Neural cell (in vitro differentiated cells): ENCODE data around the gene FNDC3B. TPM values are rescaled to one million over a fixed set of nuclear protein-coding genes. Genes with fewer than 3 reads are reported as not detected.

Experiments
- H2AFZ ChIP-seq: fragments of 200-600, 300-800 bp; sonication (generic), shearing (Covaris generic); 2 replicates; pipeline ENCODE4 v1.6.0; 2014; ENCODE audit warnings: low read depth, mild to moderate bottlenecking, antibody characterized with exemption, low read length, moderate library complexity
- H3F3A ChIP-seq: fragments of 200-600 bp; shearing (Covaris generic); 2 replicates; pipeline ENCODE4 v1.6.1; 2016; ENCODE audit warnings: mild to moderate bottlenecking, moderate library complexity, mixed read lengths, antibody characterized with exemption, low read length; ENCODE audit not compliant: insufficient read depth, poor library complexity, severe bottlenecking
- H3K27ac ChIP-seq: fragments of 200-600, 300-800 bp; sonication (generic), shearing (Covaris generic); 2 replicates; pipeline ENCODE4 v1.5.1; 2014; ENCODE audit warnings: mild to moderate bottlenecking, low read length, moderate library complexity
- H3K27me3 ChIP-seq: fragments of 300-800, 200-600 bp; sonication (generic), shearing (Covaris generic); 2 replicates; pipeline ENCODE4 v1.6.0; 2014; ENCODE audit warnings: mild to moderate bottlenecking, low read depth, low read length, moderate library complexity; ENCODE audit not compliant: insufficient read depth
- H3K36me3 ChIP-seq: fragments of 300-800, 200-600 bp; sonication (generic), shearing (Covaris generic); 2 replicates; pipeline ENCODE4 v1.5.1; 2014; ENCODE audit warnings: mild to moderate bottlenecking, antibody characterized with exemption, low read length, moderate library complexity; ENCODE audit not compliant: insufficient read depth
- H3K4me2 ChIP-seq: fragments of 300-800, 200-600 bp; sonication (generic), shearing (Covaris generic); 2 replicates; pipeline ENCODE4 v1.6.0; 2014; ENCODE audit warnings: mild to moderate bottlenecking, low read length
- H3K4me3 ChIP-seq: fragments of 300-800, 200-600 bp; sonication (generic), shearing (Covaris generic); 2 replicates; pipeline ENCODE4 v1.5.1; 2014; ENCODE audit warnings: mild to moderate bottlenecking, low read length, moderate library complexity
- H3K79me2 ChIP-seq: fragments of 200-600 bp; shearing (Covaris generic); replicated peaks from 2 replicates; pipeline ENCODE4 v1.6.0; 2014; ENCODE audit warnings: mild to moderate bottlenecking, low read length, moderate library complexity; ENCODE audit not compliant: insufficient read depth
- H3K9ac ChIP-seq: fragments of 300-800, 200-600 bp; sonication (generic), shearing (Covaris generic); 2 replicates; pipeline ENCODE4 v1.6.1; 2016; ENCODE audit warnings: mild to moderate bottlenecking, low read length, mixed read lengths
- H3K9me2 ChIP-seq: fragments of 200-600 bp; shearing (Covaris generic); 2 replicates; pipeline ENCODE4 v1.6.1; 2016; ENCODE audit warnings: mild to moderate bottlenecking, low read length, mixed read lengths; ENCODE audit not compliant: insufficient read depth
- H3K9me3 ChIP-seq: fragments of 200-600, 300-800 bp; sonication (generic), shearing (Covaris generic); 2 replicates; pipeline ENCODE4 v1.6.1; 2016; ENCODE audit warnings: mild to moderate bottlenecking, mixed run types, low read length, moderate library complexity, mixed read lengths
- H4K20me1 ChIP-seq: fragments of 200-600 bp; shearing (Covaris generic); 2 replicates; pipeline ENCODE4 v1.6.1; 2016; ENCODE audit warnings: mild to moderate bottlenecking, mixed run types; ENCODE audit not compliant: insufficient read depth
- CTCF ChIP-seq: fragments of 450-650 bp; IDR thresholded peaks from 2 replicates; pipeline ENCODE4 v1.5.1; 2014; ENCODE audit warnings: antibody characterized with exemption, mild to moderate bottlenecking, moderate library complexity; ENCODE audit not compliant: poor library complexity, severe bottlenecking
- EP300 ChIP-seq: fragments of 450-650 bp; conservative IDR thresholded peaks from 2 replicates; pipeline ENCODE4 v1.6.1; 2014; ENCODE audit warnings: antibody characterized with exemption, mild to moderate bottlenecking, moderate library complexity; ENCODE audit not compliant: poor library complexity, severe bottlenecking
- EZH2 ChIP-seq: fragments of 200-600, 300-800 bp; shearing (Covaris generic), sonication (generic); IDR thresholded peaks from 2 replicates; pipeline ENCODE4 v1.6.1; 2014; ENCODE audit warnings: antibody characterized with exemption, low read length, borderline replicate concordance, mild to moderate bottlenecking; ENCODE audit not compliant: insufficient read depth, poor library complexity, severe bottlenecking
- MXI1 ChIP-seq: fragments of 450-650 bp; conservative IDR thresholded peaks from 2 replicates; pipeline ENCODE4 v1.6.1; 2014; ENCODE audit warnings: antibody characterized with exemption, mild to moderate bottlenecking; ENCODE audit not compliant: poor library complexity, severe bottlenecking
- POLR2AphosphoS5 ChIP-seq: IDR thresholded peaks from 2 replicates; pipeline ENCODE4 v1.6.1; 2012
- RAD21 ChIP-seq: fragments of 450-650 bp; conservative IDR thresholded peaks from 2 replicates; pipeline ENCODE4 v1.6.1; 2014; ENCODE audit warnings: antibody characterized with exemption, mild to moderate bottlenecking, moderate library complexity
- REST ChIP-seq: IDR thresholded peaks from 2 replicates; pipeline ENCODE4 v1.6.1; 2012; ENCODE audit warnings: borderline replicate concordance
- SMC3 ChIP-seq: fragments of 450-650 bp; conservative IDR thresholded peaks from 2 replicates; pipeline ENCODE4 v1.6.1; 2014; ENCODE audit warnings: antibody characterized with exemption, mild to moderate bottlenecking, moderate library complexity; ENCODE audit not compliant: poor library complexity
- TAF1 ChIP-seq: IDR thresholded peaks from 2 replicates; pipeline ENCODE4 v1.6.1; 2012; ENCODE audit warnings: low read depth
- polyA plus RNA-seq: library from polyadenylated mRNA; depleted of rRNA; stranded (reverse); fragments of >200 nt; gene quantifications from 2 replicates; pipeline ENCODE4 v1.2.3, GENCODE V29; 2014

Gene FNDC3B
- polyA plus RNA-seq, 1 donor from 2014 or later = 4.9 TPM

GRCh38 chr3:172138193-172138537, 98.8 kb downstream of the FNDC3B start:
- no peaks in the 10 kb centered on the region for H3K9me2 ChIP-seq
- no peak overlapping the region for H3K27ac ChIP-seq
- H2AFZ ChIP-seq = no peak overlapping the region
- no peaks in the 10 kb centered on the region for H3F3A ChIP-seq
- H3K9me3 ChIP-seq = no peaks in the 10 kb centered on the region
- peaks cover 9% of the 10 kb centered on the region for H3K79me2 ChIP-seq
- H4K20me1 ChIP-seq = no peaks in the 10 kb centered on the region
- H3K27me3 ChIP-seq = no peaks in the 10 kb centered on the region
- H3K4me2 ChIP-seq = no peak overlapping the region
- no peaks in the 10 kb centered on the region for H3K36me3 ChIP-seq
- H3K9ac ChIP-seq = no peak overlapping the region
- TF ChIP-seq EP300 = no peak
- no peak for TF ChIP-seq SMC3
- TF ChIP-seq RAD21 = no peak
- TF ChIP-seq POLR2AphosphoS5 = no peak
- TF ChIP-seq MXI1 = no peak
- no peak for TF ChIP-seq REST
- TF ChIP-seq CTCF = no peak
- H3K4me3 ChIP-seq = no peak overlapping the region

- H3K4me3 ChIP-seq = no peak overlapping the region
- H3K36me3 ChIP-seq = no peaks in the 10 kb centered on the region
- no peaks in the 10 kb centered on the region for H3K27me3 ChIP-seq
- H4K20me1 ChIP-seq = no peaks in the 10 kb centered on the region
- H3K9me3 ChIP-seq = no peaks in the 10 kb centered on the region
- TF ChIP-seq CTCF (no peak), EZH2 (no peak), REST (no peak), EP300 (no peak), TAF1 (no peak), POLR2AphosphoS5 (no peak), SMC3 (no peak), MXI1 (no peak), RAD21 (no peak)
- peaks cover 9% of the 10 kb centered on the region for H3K79me2 ChIP-seq
- H3K9ac ChIP-seq = no peak overlapping the region
- H3F3A ChIP-seq = no peaks in the 10 kb centered on the region
- no peak overlapping the region for H3K4me2 ChIP-seq
- no peak overlapping the region for H2AFZ ChIP-seq
- H3K27ac ChIP-seq = no peak overlapping the region
- H3K9me2 ChIP-seq = no peaks in the 10 kb centered on the region
Observed at GRCh38 chr3:172138792-172139507, 99.6 kb downstream of the FNDC3B start.
